Endothelial cell of umbilical vein (primary cell): ENCODE measurements around the gene XRCC6. TPM values are rescaled to one million over a fixed set of nuclear protein-coding genes. Genes with fewer than 3 reads are reported as not detected.

ENCODE experiments used
- BruUV-seq: library from RNA; stranded (reverse); fragments of 400-500 nt; replicated peaks from 2 replicates; lab custom pipeline; 2021; lab: Mats Ljungman, UMichigan
- CTCF ChIA-PET: fragments of 300-600, 350-600 bp; sonication (Branson Sonifier 250); formaldehyde crosslinking; loops from one replicate; lab custom pipeline; 2021; ENCODE audit warnings: antibody characterized with exemption, inconsistent platforms; lab: Charles Lee
- POLR2A ChIA-PET: fragments of 300-600, 350-600 bp; sonication (Branson Sonifier 250); formaldehyde crosslinking; loops from one replicate; lab custom pipeline; 2021; ENCODE audit warnings: antibody characterized with exemption, inconsistent platforms; lab: Charles Lee
- DNase-seq: peaks from one replicate; pipeline ENCODE4 v3.0.0-alpha.2; 2011; ENCODE audit warnings: low read depth, low spot score
- FAIRE-seq: peaks from 2 replicates; lab custom pipeline; 2011; peaks lifted over from hg19 to GRCh38; lab: Jason Lieb, UNC
- H2AFZ ChIP-seq: 2 replicates; pipeline ENCODE4 v1.6.0; 2012; ENCODE audit warnings: low read depth, low read length, control low read depth, inconsistent platforms
- H3K27ac ChIP-seq: 2 replicates; pipeline ENCODE4 v1.5.1; 2011; ENCODE audit warnings: low read depth, mild to moderate bottlenecking, control low read depth, low read length, moderate library complexity; ENCODE audit not compliant: insufficient read depth
- H3K27me3 ChIP-seq, 2 experiments: 2 replicates each; pipeline versions ENCODE4 v1.6.0 to v1.6.1; 2011; ENCODE audit warnings: low read length in 2 of 2, mixed read lengths in 1 of 2; ENCODE audit not compliant: control insufficient read depth in 2 of 2, insufficient read depth in 2 of 2
- H3K36me3 ChIP-seq, 2 experiments: 2 replicates in 1 of 2; 3 replicates in 1 of 2; pipeline ENCODE4 v1.5.1; 2011; ENCODE audit warnings: low read length in 2 of 2, mild to moderate bottlenecking in 1 of 2, moderate library complexity in 1 of 2; ENCODE audit not compliant: control insufficient read depth in 2 of 2, insufficient read depth in 2 of 2; ENCODE audit errors: extremely low read depth in 1 of 2
- H3K4me1 ChIP-seq: 3 replicates; pipeline ENCODE4 v1.5.1; 2011; ENCODE audit warnings: mild to moderate bottlenecking, low read length; ENCODE audit not compliant: control insufficient read depth, insufficient read depth; ENCODE audit errors: extremely low read depth
- H3K4me2 ChIP-seq: 2 replicates; pipeline ENCODE4 v1.6.1; 2011; ENCODE audit warnings: low read length, control low read depth, mixed read lengths; ENCODE audit not compliant: insufficient read depth
- H3K4me3 ChIP-seq, 3 experiments: fragments of 200-600 bp in 1 of 3; sonication (generic), shearing (Covaris generic) in 1 of 3; replicated peaks in 1 of 3; 2 replicates each; pipeline ENCODE4 v1.5.1; 2011 to 2016; ENCODE audit warnings: control low read depth in 3 of 3, low read length in 3 of 3, mild to moderate bottlenecking in 2 of 3, inconsistent platforms in 1 of 3, low read depth in 1 of 3, moderate library complexity in 1 of 3; ENCODE audit not compliant: insufficient read depth in 1 of 3
- H3K79me2 ChIP-seq: 2 replicates; pipeline ENCODE4 v1.6.0; 2012; ENCODE audit warnings: low read length, inconsistent platforms; ENCODE audit not compliant: control insufficient read depth, insufficient read depth
- H3K9ac ChIP-seq: replicated peaks from 2 replicates; pipeline ENCODE3; 2011; ENCODE audit warnings: low read length, control low read depth; ENCODE audit not compliant: insufficient read depth; ENCODE audit errors: extremely low read depth
- H3K9me1 ChIP-seq: replicated peaks from 3 replicates; pipeline ENCODE4 v1.6.0; 2011; ENCODE audit warnings: mild to moderate bottlenecking, low read length; ENCODE audit not compliant: control insufficient read depth, insufficient read depth; ENCODE audit errors: extremely low read depth
- H3K9me3 ChIP-seq: replicated peaks from 2 replicates; pipeline ENCODE4 v1.5.1; 2012; ENCODE audit warnings: low read length, inconsistent platforms; ENCODE audit not compliant: control insufficient read depth, insufficient read depth
- H4K20me1 ChIP-seq: replicated peaks from 2 replicates; pipeline ENCODE3; 2011; ENCODE audit warnings: mild to moderate bottlenecking, low read length; ENCODE audit not compliant: control insufficient read depth, insufficient read depth; ENCODE audit errors: extremely low read depth
- CTCF ChIP-seq, 2 donors: IDR thresholded peaks; 1 replicate in 1 of 2; 2 replicates in 1 of 2; pipeline ENCODE4 v1.5.1; 2011; ENCODE audit warnings: low read length in 2 of 2, mild to moderate bottlenecking in 2 of 2, moderate library complexity in 2 of 2, control low read depth in 1 of 2, inconsistent platforms in 1 of 2, low read depth in 1 of 2; ENCODE audit not compliant: insufficient read depth in 1 of 2; ENCODE audit errors: extremely low read depth in 1 of 2
- EZH2 ChIP-seq: IDR thresholded peaks from 2 replicates; pipeline ENCODE4 v1.6.1; 2012; ENCODE audit warnings: borderline replicate concordance, low read depth, mild to moderate bottlenecking, moderate library complexity, low read length, inconsistent platforms; ENCODE audit not compliant: severe bottlenecking
- FOS ChIP-seq: IDR thresholded peaks from 2 replicates; pipeline ENCODE4 v1.6.1; 2011; ENCODE audit warnings: mild to moderate bottlenecking, low read length, moderate library complexity, borderline replicate concordance; ENCODE audit not compliant: insufficient read depth
- GATA2 ChIP-seq: IDR thresholded peaks from 2 replicates; pipeline ENCODE4 v1.7.0; 2011; ENCODE audit warnings: low read depth, mild to moderate bottlenecking, moderate library complexity, mixed read lengths, low read length; ENCODE audit not compliant: insufficient read length, insufficient read depth
- JUN ChIP-seq: IDR thresholded peaks from 2 replicates; pipeline ENCODE4 v1.6.1; 2011; ENCODE audit warnings: borderline replicate concordance, low read depth; ENCODE audit not compliant: insufficient read length, insufficient read depth
- MAX ChIP-seq: IDR thresholded peaks from 2 replicates; pipeline ENCODE4 v1.6.1; 2011; ENCODE audit not compliant: insufficient read depth, insufficient read length
- MYC ChIP-seq: IDR thresholded peaks from one replicate; pipeline ENCODE4 v1.6.1; 2011; ENCODE audit warnings: mild to moderate bottlenecking, low read depth, low read length
- POLR2A ChIP-seq: IDR thresholded peaks from 2 replicates; pipeline ENCODE4 v1.6.1; 2012; ENCODE audit warnings: low read depth, mild to moderate bottlenecking, control low read depth, low read length
- POLR2AphosphoS5 ChIP-seq: IDR thresholded peaks from 2 replicates; pipeline ENCODE4 v1.6.1; 2012; ENCODE audit warnings: low read depth, mild to moderate bottlenecking, control low read depth, low read length, moderate library complexity; ENCODE audit not compliant: insufficient read depth
- dilution Hi-C: fragments of 300-500 bp; cut with MboI; formaldehyde crosslinking; loops from one replicate; pipeline ENCODE4 v1.15.0; 2019; ENCODE audit warnings: low sequenced_read_pairs; ENCODE audit not compliant: extremely low pct_ligation_motif_present
- intact Hi-C: fragments of 100-400 bp; cut with micrococcal nuclease; formaldehyde crosslinking; loops from one replicate; pipeline ENCODE4 v1.10.0; 2022
- polyA plus RNA-seq, 4 experiments: library from polyadenylated mRNA; depleted of rRNA in 3 of 4; stranded (reverse) in 3 of 4; unstranded in 1 of 4; fragments of >200 nt; gene quantifications; 2 replicates each; pipeline versions ENCODE4 v1.2.1 to v1.2.3, GENCODE V29; 2011 to 2012; ENCODE audit warnings: missing spikeins in 1 of 4
- total RNA-seq: library from RNA; stranded (reverse); gene quantifications from 2 replicates; pipeline ENCODE4 v1.2.3, GENCODE V29; 2021

Gene XRCC6
- total and polyA plus RNA-seq, 2 donors (not counting 3 experiments of a cell fraction or from before 2014, with no cell fraction given) = 117 to 309 TPM

- Histone ChIP-seq H3K27ac (no peak overlapping the region), H3K79me2 (no peaks in the 10 kb centered on the region), H3K36me3 (no peaks in the 10 kb centered on the region), H2AFZ (no peak overlapping the region), H3K27me3 (peaks cover 8 to 13% of the 10 kb centered on the region in 2 experiments), H3K4me2 (no peak overlapping the region), H3K9me1 (no peaks in the 10 kb centered on the region), H3K9me3 (no peaks in the 10 kb centered on the region), H4K20me1 (no peaks in the 10 kb centered on the region), H3K9ac (no peak overlapping the region), H3K4me3 (no peak overlapping the region), H3K4me1 (no peaks in the 10 kb centered on the region)
- no peak for DNase-seq
- BruUV-seq = no TSS peak
- ChIA-PET CTCF (no interaction called here), POLR2A (no interaction called here)
- intact Hi-C loops = no loop called here
- FAIRE-seq = no peak
- dilution Hi-C loops = no loop called here
- TF ChIP-seq FOS = no peak
- no peak for TF ChIP-seq JUN
- TF ChIP-seq EZH2 = no peak
- TF ChIP-seq MAX = no peak
- TF ChIP-seq POLR2AphosphoS5 = no peak
- no peak for TF ChIP-seq GATA2
- no peak for TF ChIP-seq POLR2A
- TF ChIP-seq MYC = no peak
- no peak for TF ChIP-seq CTCF (IDR thresholded peaks at IDR 0.05; ENCODE audit: extremely low read depth in 1 of 2, insufficient read depth in 1 of 2, low read depth in 1 of 2, low read length in 2 of 2)
Observed at GRCh38 chr22:41709341-41709740, 88.2 kb downstream of the XRCC6 start.
